GM12878 (cell line): ENCODE measurements around the gene MNT. TPM values are rescaled to one million over a fixed set of nuclear protein-coding genes. Genes with fewer than 3 reads are reported as not detected.

Source experiments
- ATAC-seq: fragments of 200-7000 bp; cut with Tn5 transposase; 3 replicates; pipeline ENCODE4 v1.9.1; 2020; ENCODE audit warnings: mild to moderate bottlenecking, moderate library complexity
- BruUV-seq: library from RNA; stranded (reverse); fragments of 400-500 nt; replicated peaks from 2 replicates; lab custom pipeline; 2021; lab: Mats Ljungman, UMichigan
- CTCF ChIA-PET: fragments of 300-600 bp; sonication (Branson Sonifier 250); formaldehyde crosslinking; extraction: SDS; loops from one replicate; lab custom pipeline; 2021; ENCODE audit warnings: inconsistent platforms; lab: Yijun Ruan, JAX
- POLR2A ChIA-PET: fragments of 350-600 bp; formaldehyde crosslinking; extraction: SDS; loops from one replicate; lab custom pipeline; 2021; ENCODE audit warnings: inconsistent platforms; lab: Charles Lee
- RAD21 ChIA-PET: fragments of 300-600 bp; sonication (Branson Sonifier 250); formaldehyde crosslinking; loops from one replicate; lab custom pipeline; 2023; ENCODE audit warnings: antibody characterized with exemption; ENCODE audit not compliant: unreplicated experiment; lab: Charles Lee
- SMC1A ChIA-PET: fragments of 300-600 bp; sonication (Branson Sonifier 250); formaldehyde crosslinking; loops from one replicate; lab custom pipeline; 2023; ENCODE audit not compliant: unreplicated experiment, uncharacterized antibody; lab: Charles Lee
- DNase-seq: peaks from one replicate; pipeline ENCODE4 v3.0.0-alpha.2; 2011; ENCODE audit warnings: low read depth, low spot score
- FAIRE-seq: peaks from 3 replicates; lab custom pipeline; 2011; peaks lifted over from hg19 to GRCh38; lab: Jason Lieb, UNC
- H2AFZ ChIP-seq: 2 replicates; pipeline ENCODE4 v1.6.0; 2011; ENCODE audit warnings: low read depth, low read length, control low read depth; ENCODE audit not compliant: control insufficient read depth
- H3K27ac ChIP-seq: 2 replicates; pipeline ENCODE4 v1.5.1; 2011; ENCODE audit warnings: control low read depth; ENCODE audit not compliant: control insufficient read depth, insufficient read depth
- H3K27me3 ChIP-seq, 2 experiments: replicated peaks in 1 of 2; 2 replicates each; pipeline versions ENCODE4 v1.6.0 to v1.6.1; 2011; ENCODE audit warnings: low read length in 1 of 2; ENCODE audit not compliant: control insufficient read depth in 2 of 2, insufficient read depth in 2 of 2
- H3K36me3 ChIP-seq, 2 experiments: 2 replicates each; pipeline ENCODE4 v1.5.1; 2011; ENCODE audit warnings: low read length in 1 of 2; ENCODE audit not compliant: control insufficient read depth in 2 of 2, insufficient read depth in 2 of 2
- H3K4me1 ChIP-seq: 2 replicates; pipeline ENCODE4 v1.6.1; 2011; ENCODE audit warnings: mild to moderate bottlenecking, low read length, moderate library complexity, mixed read lengths; ENCODE audit not compliant: control insufficient read depth, insufficient read depth
- H3K4me2 ChIP-seq: 2 replicates; pipeline ENCODE4 v1.6.0; 2011; ENCODE audit warnings: control low read depth; ENCODE audit not compliant: control insufficient read depth, insufficient read depth
- H3K4me3 ChIP-seq: fragments of 200-600 bp; sonication (generic); 2 replicates; pipeline ENCODE4 v1.5.1; 2016
- H3K79me2 ChIP-seq: 2 replicates; pipeline ENCODE4 v1.6.0; 2011; ENCODE audit warnings: low read length; ENCODE audit not compliant: control insufficient read depth, insufficient read depth
- H3K9ac ChIP-seq: 2 replicates; pipeline ENCODE4 v1.8.0; 2011; ENCODE audit warnings: low read length, control low read depth, mixed read lengths; ENCODE audit not compliant: control insufficient read depth, insufficient read depth
- H3K9me3 ChIP-seq: replicated peaks from 3 replicates; pipeline ENCODE4 v1.5.1; 2011; ENCODE audit warnings: mild to moderate bottlenecking, low read length; ENCODE audit not compliant: control insufficient read depth, insufficient read depth
- H4K20me1 ChIP-seq: 2 replicates; pipeline ENCODE4 v1.6.0; 2011; ENCODE audit not compliant: control insufficient read depth, insufficient read depth
- EED ChIP-seq: sonication (generic); IDR thresholded peaks from 2 replicates; pipeline ENCODE4 v1.6.1; 2016; ENCODE audit warnings: antibody characterized with exemption, low read depth
- EP300 ChIP-seq, 2 experiments: fragments of 150-350 bp in 1 of 2; IDR thresholded peaks; 2 replicates each; pipeline ENCODE4 v1.6.1; 2011 to 2012; ENCODE audit warnings: low read depth in 2 of 2, low read length in 2 of 2, borderline replicate concordance in 1 of 2, improper control_type of control experiment in 1 of 2, inconsistent platforms in 1 of 2; ENCODE audit not compliant: control insufficient read depth in 1 of 2
- HDAC2 ChIP-seq: fragments of 200-600 bp; sonication (generic); IDR thresholded peaks from 2 replicates; pipeline ENCODE4 v1.6.1; 2017
- HDAC6 ChIP-seq: fragments of 200-600 bp; sonication (generic); IDR thresholded peaks from one replicate; pipeline ENCODE4 v1.8.0; 2017; ENCODE audit warnings: antibody characterized with exemption; ENCODE audit not compliant: unreplicated experiment
- NR2C1 ChIP-seq: fragments of 450-650 bp; IDR thresholded peaks from 2 replicates; pipeline ENCODE4 v1.6.1; 2017; ENCODE audit warnings: antibody characterized with exemption, mild to moderate bottlenecking, moderate library complexity
- WGBS: methylation state at CpG from one replicate; pipeline ENCODE4 v1.1.6; 2016; ENCODE audit warnings: low lambda C conversion rate; ENCODE audit not compliant: insufficient replicate concordance, insufficient coverage; ENCODE audit errors: missing lambda C conversion rate; 5-methylcytosine and 5-hydroxymethylcytosine counted together
- in situ Hi-C: fragments of 300-500 bp; cut with MboI; formaldehyde crosslinking; loops from 9 replicates; pipeline ENCODE4 v1.14.3; 2018; ENCODE audit warnings: mixed read lengths
- intact Hi-C: fragments of 100-400 bp; cut with micrococcal nuclease; formaldehyde crosslinking; loops from one replicate; pipeline ENCODE4 v1.14.2; 2022; ENCODE audit not compliant: unreplicated experiment
- polyA plus RNA-seq, 11 experiments: library from polyadenylated mRNA; depleted of rRNA in 4 of 11; unstranded in 6 of 11; stranded (reverse) in 5 of 11; fragments of >200 nt; fragmentation: Nextera tagmentation in 4 of 11; fragmentation: Illumina TruSeq in 1 of 11; extraction: Ambion mirVana in 4 of 11; extraction: Trizol in 1 of 11; gene quantifications; 1 replicate in 1 of 11; 2 replicates in 10 of 11; pipeline versions ENCODE4 v1.2.1 to v1.2.3, GENCODE V29; 2011 to 2016; ENCODE audit warnings: inconsistent platforms in 2 of 11, missing spikeins in 2 of 11, low read depth in 1 of 11
- total RNA-seq, 4 experiments: library from RNA; depleted of rRNA in 3 of 4; stranded (reverse); fragments of >200 nt in 3 of 4; fragmentation: Illumina TruSeq in 1 of 4; extraction: Trizol in 1 of 4; gene quantifications; 2 replicates each; pipeline versions ENCODE4 v1.2.1 to v1.2.3, GENCODE V29; 2013 to 2021
- TF ChIP-seq, protein P1 (sequence below): IDR thresholded peaks from 2 replicates; pipeline ENCODE4 v1.6.1; 2012; ENCODE audit warnings: low read length, inconsistent platforms

The MNT gene
- total and polyA plus RNA-seq, 10 of the 15 experiments (the other 5 are each of a cell fraction or from before 2014, with no cell fraction given), result 0.31 to 15.9 (median 3.8) TPM

DNA sequence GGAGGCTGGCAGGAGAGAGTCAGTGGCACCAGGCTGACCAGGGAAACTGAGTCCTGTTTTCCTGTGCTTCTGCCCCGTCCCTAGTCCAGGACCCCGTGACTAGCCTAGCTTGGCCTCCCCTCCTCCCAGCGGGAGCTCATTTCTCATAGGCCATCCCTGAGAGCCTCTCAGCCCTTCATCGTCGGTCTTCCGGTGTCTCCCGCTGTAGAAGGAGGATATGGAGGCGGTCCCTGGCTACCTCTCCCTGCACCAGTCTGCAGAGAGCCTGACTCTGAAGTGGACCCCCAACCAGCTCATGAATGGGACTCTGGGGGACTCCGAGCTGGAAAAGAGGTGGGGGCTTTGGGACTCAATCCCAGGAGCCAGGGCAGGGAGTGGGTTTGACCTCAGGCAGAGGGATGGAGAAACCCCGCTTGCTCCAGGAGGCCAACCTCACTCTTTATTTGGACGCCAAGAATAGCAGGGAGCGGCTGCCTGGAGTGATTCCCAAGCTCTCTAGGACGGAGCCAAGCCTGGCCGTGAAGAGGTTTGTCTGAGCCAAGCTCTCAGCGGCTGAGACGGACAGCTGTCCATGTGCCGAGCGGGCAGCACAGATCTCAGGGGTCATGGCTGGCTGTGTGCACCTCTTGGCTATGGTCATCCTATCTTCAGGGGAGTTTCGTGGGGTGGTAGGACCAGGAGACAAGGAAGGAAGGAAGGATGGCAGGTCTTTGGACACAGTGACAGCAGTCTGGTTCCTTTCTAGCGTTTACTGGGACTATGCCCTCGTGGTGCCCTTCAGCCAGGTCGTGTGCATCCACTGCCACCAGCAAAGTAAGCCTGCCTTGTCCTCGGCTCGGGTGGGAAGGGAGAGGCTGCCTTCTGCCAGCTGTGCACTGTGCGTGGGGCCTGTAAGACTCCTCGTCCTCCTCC, 36.8 kb downstream of the MNT start:
- no peak for DNase-seq
- POLR2A ChIA-PET, result no interaction called here
- H4K20me1 ChIP-seq, result no peaks in the 10 kb centered on the region
- no peaks in the 10 kb centered on the region for H3K27me3 ChIP-seq
- BruUV-seq, result no TSS peak
- H3K36me3 ChIP-seq, result no peaks in the 10 kb centered on the region; a peak in 3 of 4 replicates
- no peak for FAIRE-seq
- no peak for ATAC-seq
- no peaks in the 10 kb centered on the region for H3K9me3 ChIP-seq
- no peaks in the 10 kb centered on the region for H3K79me2 ChIP-seq
- H3K4me3 ChIP-seq, result no peak overlapping the region
- no peak overlapping the region for H3K4me2 ChIP-seq
- in situ Hi-C loops (no loop called here), intact Hi-C loops (no loop called here)
- H3K9ac ChIP-seq, result no peak overlapping the region
- H2AFZ ChIP-seq, result no peak overlapping the region
- WGBS, result 84% methylated on average over 26 of the region's 26 CpGs
- no peaks in the 10 kb centered on the region for H3K4me1 ChIP-seq
- TF ChIP-seq EED (no peak), HDAC6 (no peak), EP300 (IDR thresholded peaks at IDR 0.05; ENCODE audit: borderline replicate concordance in 1 of 2, control insufficient read depth in 1 of 2, low read depth in 2 of 2, low read length in 2 of 2) (no peak), HDAC2 (no peak), NR2C1 (no peak)
- TF ChIP-seq, protein P1, sequence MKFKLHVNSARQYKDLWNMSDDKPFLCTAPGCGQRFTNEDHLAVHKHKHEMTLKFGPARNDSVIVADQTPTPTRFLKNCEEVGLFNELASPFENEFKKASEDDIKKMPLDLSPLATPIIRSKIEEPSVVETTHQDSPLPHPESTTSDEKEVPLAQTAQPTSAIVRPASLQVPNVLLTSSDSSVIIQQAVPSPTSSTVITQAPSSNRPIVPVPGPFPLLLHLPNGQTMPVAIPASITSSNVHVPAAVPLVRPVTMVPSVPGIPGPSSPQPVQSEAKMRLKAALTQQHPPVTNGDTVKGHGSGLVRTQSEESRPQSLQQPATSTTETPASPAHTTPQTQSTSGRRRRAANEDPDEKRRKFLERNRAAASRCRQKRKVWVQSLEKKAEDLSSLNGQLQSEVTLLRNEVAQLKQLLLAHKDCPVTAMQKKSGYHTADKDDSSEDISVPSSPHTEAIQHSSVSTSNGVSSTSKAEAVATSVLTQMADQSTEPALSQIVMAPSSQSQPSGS, result no peak
- TF ChIP-seq, all 136 proteins: peak for 0
- no peak overlapping the region for H3K27ac ChIP-seq
- RAD21 ChIA-PET, result no interaction called here
- SMC1A ChIA-PET, result interaction anchor here (1.2 kb wide), 1 partner anchor 18 kb away, joined by 3 read pairs; no protein-coding TSS in a partner anchor
- CTCF ChIA-PET, result interaction anchor here (1.0 to 1.2 kb wide), 2 partner anchors 11 to 19 kb away, joined by 3 to 4 read pairs; no protein-coding TSS in a partner anchor
